OCI-LY7 (cell line): ENCODE data around the gene SGIP1.

Experiments
- EZH2phosphoT487 ChIP-seq: fragments of 200-600 bp; sonication (generic); IDR thresholded peaks from 2 replicates; pipeline ENCODE4 v1.6.1; 2018; ENCODE audit warnings: low read depth, borderline replicate concordance, mild to moderate bottlenecking, mixed run types, antibody characterized with exemption, low read length, moderate library complexity, mixed read lengths
- TF ChIP-seq, protein P1 (sequence below): fragments of 200-600 bp; sonication (generic); conservative IDR thresholded peaks from 2 replicates; pipeline ENCODE4 v1.5.1; 2014; ENCODE audit warnings: mild to moderate bottlenecking, antibody characterized with exemption, low read length, moderate library complexity, mixed read lengths

DNA sequence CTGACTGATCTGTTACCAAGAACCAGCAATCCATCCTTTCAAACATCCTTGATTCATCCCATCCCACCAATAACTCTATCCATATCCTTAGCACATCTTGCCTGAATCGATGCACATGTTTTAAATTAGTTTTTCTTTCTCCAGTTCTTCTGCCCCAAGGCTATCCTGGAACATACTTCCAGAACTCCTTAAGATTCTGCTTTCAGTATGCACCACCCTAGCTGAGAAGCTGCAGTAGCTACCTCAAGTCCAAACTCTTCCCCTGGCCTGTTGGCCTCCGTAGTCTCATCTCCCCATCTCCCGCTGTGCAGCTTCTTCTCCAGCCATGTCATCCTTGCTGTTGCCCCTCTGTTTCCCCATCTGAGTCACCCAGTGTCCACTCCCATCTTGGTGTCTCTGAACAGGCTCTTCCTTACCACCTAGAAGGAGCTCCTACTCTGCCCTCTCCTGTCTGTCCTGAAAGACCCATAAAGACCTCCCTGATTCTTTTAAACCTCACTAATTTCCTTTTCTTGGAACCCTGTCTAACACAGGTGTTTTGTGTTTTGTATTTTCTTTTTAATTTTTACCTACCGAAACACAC is 108.0 kb downstream of the SGIP1 start:
- no peak for TF ChIP-seq EZH2phosphoT487
- TF ChIP-seq, protein P1, sequence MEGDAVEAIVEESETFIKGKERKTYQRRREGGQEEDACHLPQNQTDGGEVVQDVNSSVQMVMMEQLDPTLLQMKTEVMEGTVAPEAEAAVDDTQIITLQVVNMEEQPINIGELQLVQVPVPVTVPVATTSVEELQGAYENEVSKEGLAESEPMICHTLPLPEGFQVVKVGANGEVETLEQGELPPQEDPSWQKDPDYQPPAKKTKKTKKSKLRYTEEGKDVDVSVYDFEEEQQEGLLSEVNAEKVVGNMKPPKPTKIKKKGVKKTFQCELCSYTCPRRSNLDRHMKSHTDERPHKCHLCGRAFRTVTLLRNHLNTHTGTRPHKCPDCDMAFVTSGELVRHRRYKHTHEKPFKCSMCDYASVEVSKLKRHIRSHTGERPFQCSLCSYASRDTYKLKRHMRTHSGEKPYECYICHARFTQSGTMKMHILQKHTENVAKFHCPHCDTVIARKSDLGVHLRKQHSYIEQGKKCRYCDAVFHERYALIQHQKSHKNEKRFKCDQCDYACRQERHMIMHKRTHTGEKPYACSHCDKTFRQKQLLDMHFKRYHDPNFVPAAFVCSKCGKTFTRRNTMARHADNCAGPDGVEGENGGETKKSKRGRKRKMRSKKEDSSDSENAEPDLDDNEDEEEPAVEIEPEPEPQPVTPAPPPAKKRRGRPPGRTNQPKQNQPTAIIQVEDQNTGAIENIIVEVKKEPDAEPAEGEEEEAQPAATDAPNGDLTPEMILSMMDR, result no peak
